Measurements from ENCODE around the gene CSNK1G2. TPM values are rescaled to one million over a fixed set of nuclear protein-coding genes. Genes with fewer than 3 reads are reported as not detected.

Gene CSNK1G2
- total RNA-seq, 1 donor from 2014 or later = 77.6 TPM

- TF ChIP-seq POLR2AphosphoS5 (IDR thresholded peaks at IDR 0.05; ENCODE audit: insufficient read depth in 1 of 2, low read depth in 1 of 2) (no peak), POLR2A (IDR thresholded peaks at IDR 0.05) (no peak), CTCF (IDR thresholded peaks at IDR 0.05) (no peak)
- Histone ChIP-seq H3K9me3 (no peaks in the 10 kb centered on the region), H3K27me3 (no peaks in the 10 kb centered on the region), H3K27ac (no peak overlapping the region), H3K36me3 (peaks cover 0 to 31% of the 10 kb centered on the region in 2 donors), H3K4me1 (no peaks in the 10 kb centered on the region), H3K4me3 (no peak overlapping the region)
- DNase-seq (ENCODE audit: extremely low spot score in 2 of 2) = no peak
- intact Hi-C loops (cut with DNase I) = no loop called here
Measured at GRCh38 chr19:1997353-1998233, 56.6 kb downstream of the CSNK1G2 start.

- DNase-seq (ENCODE audit: extremely low spot score in 2 of 2) = no peak
- H3K36me3 ChIP-seq = peaks cover 0 to 29% of the 10 kb centered on the region in 2 donors
Measured at GRCh38 chr19:1998712-1999708, 58.0 kb downstream of the CSNK1G2 start.

GRCh38 chr19:1999856-2000515 lies 59.0 kb downstream of the CSNK1G2 start:
- DNase-seq (ENCODE audit: extremely low spot score in 2 of 2) = no peak
- TF ChIP-seq POLR2A (IDR thresholded peaks at IDR 0.05) (no peak), POLR2AphosphoS5 (IDR thresholded peaks at IDR 0.05; ENCODE audit: insufficient read depth in 1 of 2, low read depth in 1 of 2) (no peak), CTCF (IDR thresholded peaks at IDR 0.05) (no peak)
- Histone ChIP-seq H3K9me3 (no peaks in the 10 kb centered on the region), H3K27ac (no peak overlapping the region), H3K4me1 (no peaks in the 10 kb centered on the region), H3K4me3 (no peak overlapping the region), H3K36me3 (peaks cover 0 to 27% of the 10 kb centered on the region in 2 donors), H3K27me3 (no peaks in the 10 kb centered on the region)
- intact Hi-C loops (cut with DNase I) = no loop called here

More at GRCh38 chr19:1998712-1999708, 58.0 kb downstream of the CSNK1G2 start:
- Histone ChIP-seq H3K27me3 (no peaks in the 10 kb centered on the region), H3K4me1 (no peaks in the 10 kb centered on the region), H3K4me3 (no peak overlapping the region), H3K27ac (no peak overlapping the region), H3K9me3 (no peaks in the 10 kb centered on the region)
- intact Hi-C loops (cut with DNase I) = no loop called here
- no peak for TF ChIP-seq POLR2A (IDR thresholded peaks at IDR 0.05)
- no peak for TF ChIP-seq CTCF (IDR thresholded peaks at IDR 0.05)
- TF ChIP-seq POLR2AphosphoS5 (IDR thresholded peaks at IDR 0.05; ENCODE audit: insufficient read depth in 1 of 2, low read depth in 1 of 2) = no peak

GRCh38 chr19:2003874-2004273 lies 62.9 kb downstream of the CSNK1G2 start:
- intact Hi-C loops (cut with DNase I) = no loop called here

More at GRCh38 chr19:2003874-2004273, 62.9 kb downstream of the CSNK1G2 start:
- Histone ChIP-seq H3K36me3 (peaks cover 0 to 11% of the 10 kb centered on the region in 2 donors), H3K9me3 (no peaks in the 10 kb centered on the region), H3K27ac (no peak overlapping the region), H3K27me3 (no peaks in the 10 kb centered on the region), H3K4me1 (no peaks in the 10 kb centered on the region), H3K4me3 (no peak overlapping the region)
- no peak for DNase-seq (ENCODE audit: extremely low spot score in 2 of 2)
- TF ChIP-seq POLR2AphosphoS5 (IDR thresholded peaks at IDR 0.05; ENCODE audit: insufficient read depth in 1 of 2, low read depth in 1 of 2) (no peak), CTCF (IDR thresholded peaks at IDR 0.05) (no peak), POLR2A (IDR thresholded peaks at IDR 0.05) (no peak)

All from vagina (tissue), 2 donors.